Hematopoietic multipotent progenitor cell treated with erythropoietin and hydrocortisone succinate and interleukin-3 and kit ligand, for 4 days (in vitro differentiated cells): ENCODE measurements around the gene FAF2.
"Not testable (repeated sequence)": the region's sequence is repeated elsewhere in the genome, so short reads cannot be mapped to it uniquely, and the experiment has no call there.

Experiments used
- DNase-seq: peaks from one replicate; pipeline ENCODE4 v3.0.0-alpha.2; 2015

The FAF2 gene

DNA sequence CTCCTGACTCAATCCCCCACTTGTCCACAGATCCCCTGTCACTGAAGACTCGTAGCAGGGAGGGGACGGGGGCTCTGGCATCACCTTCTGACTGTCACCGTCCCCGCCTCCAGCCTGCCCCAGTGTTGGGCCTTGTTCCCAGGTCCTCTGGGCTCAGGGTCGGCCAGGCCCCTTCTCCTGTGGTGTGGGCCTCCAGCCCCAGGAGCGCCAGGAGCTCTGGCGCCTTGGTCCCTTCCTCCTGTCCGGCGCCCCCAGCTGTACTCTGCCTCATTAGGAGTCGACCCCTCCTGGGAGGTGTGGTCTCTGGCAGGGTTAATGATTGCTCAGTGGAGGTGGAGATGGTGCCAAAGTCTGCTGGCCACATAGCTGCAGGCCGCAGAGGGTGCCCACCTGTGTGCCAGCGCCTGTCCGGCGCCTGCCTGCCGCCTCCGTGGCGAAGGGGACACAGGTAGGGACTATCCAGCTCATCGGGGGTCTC, 100.8 kb downstream of the FAF2 start, which contains the start of gene CDHR2:
Gene CDHR2, plus strand, starts transcription at position 376 of the 478 bp plus-strand sequence. CDS start 16,011 bp downstream, outside the sequence.
- DNase-seq = no peak

DNA sequence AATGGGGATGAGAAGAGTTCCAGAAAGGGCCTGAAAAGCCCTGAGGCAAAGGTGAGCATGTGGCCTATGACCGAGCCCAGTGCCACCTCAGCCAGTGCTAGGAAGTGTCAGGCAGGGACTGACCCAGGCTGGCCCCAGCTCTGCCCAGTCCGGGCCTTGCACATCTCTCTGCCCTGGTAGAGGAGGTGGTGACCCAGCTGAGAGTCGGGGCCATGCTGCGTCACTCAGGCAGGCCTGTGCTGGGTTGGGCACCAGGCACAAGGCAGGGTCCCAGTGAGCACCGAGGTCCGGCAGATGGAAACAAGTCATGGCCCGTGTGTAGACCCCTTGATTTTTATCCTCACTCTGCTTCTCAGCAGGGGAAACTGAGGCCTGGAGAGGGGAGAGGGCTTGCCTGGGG, 101.7 kb downstream of the FAF2 start:
- no peak for DNase-seq

DNA sequence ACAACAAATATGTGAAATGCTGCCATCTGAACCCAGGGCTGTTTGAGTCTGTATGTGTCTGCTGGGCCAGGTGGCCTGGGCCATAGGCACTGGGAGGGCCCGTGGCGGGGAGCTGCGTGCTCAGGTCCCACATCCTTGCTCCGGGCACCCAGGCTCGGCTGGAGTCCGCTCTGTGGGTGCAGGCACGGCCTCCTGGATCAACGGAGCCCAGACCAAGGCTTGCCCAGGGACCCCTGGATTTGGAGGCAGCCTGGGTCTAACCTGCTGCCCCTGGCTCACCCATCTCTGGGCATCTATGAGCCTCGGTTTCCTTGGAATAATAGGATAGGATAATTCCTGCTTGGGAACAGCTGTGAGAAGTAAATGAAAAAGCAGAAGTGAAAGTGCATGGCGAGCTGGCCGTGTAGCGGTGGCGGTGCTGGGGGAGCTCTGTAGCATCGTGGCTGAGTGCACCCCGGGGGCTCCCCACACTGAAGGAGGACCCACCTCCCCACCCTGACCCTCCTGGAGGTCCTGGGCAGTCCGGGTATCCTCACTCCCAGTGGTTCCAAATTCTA, 102.2 kb downstream of the FAF2 start:
- no peak for DNase-seq

DNA sequence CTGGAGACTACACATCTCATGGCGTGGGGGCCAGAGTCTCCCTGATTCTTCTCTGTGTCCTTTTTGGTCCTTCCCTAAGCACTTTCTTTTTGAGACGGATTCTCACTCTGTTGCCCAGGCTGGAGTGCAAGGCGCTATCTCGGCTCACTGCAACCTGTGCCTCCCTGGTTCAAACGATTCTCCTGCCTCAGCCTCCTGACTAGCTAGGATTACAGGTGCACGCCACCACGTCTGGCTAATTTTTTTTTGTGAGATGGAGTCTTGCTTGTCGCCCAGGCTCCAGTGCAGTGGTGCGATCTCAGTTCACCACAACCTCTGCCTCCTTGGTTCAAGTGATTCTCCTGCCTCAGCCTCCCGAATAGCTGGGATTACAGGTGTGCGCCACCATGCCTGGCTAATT, 102.8 kb downstream of the FAF2 start:
- not testable (repeated sequence) for DNase-seq

DNA sequence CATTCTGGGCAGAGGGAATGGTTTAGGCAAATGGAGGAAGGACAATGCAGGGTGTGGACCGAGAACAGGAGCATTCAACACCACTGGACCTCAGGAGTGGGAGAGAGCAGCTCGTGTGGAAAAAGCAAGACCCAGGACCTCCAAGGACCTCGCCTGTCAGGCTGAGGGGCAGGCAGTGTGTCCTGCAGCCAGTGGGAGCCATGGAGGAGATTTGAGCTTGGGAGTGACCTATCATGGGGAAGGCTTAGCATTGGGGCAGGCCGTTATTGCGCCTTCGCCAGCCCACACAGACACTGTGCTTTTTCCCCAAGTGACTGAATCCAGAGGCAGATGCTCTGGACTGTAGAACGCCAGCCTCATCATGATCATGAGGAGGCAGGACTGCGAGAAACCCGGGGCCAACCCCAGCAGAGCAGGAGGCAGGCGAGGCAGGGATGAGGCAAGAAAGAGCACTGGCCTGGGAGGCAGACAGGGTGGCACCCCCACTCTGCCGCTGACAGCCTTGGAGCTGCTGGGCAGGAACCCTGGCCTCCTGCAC, 104.2 kb downstream of the FAF2 start:
- DNase-seq = no peak

DNA sequence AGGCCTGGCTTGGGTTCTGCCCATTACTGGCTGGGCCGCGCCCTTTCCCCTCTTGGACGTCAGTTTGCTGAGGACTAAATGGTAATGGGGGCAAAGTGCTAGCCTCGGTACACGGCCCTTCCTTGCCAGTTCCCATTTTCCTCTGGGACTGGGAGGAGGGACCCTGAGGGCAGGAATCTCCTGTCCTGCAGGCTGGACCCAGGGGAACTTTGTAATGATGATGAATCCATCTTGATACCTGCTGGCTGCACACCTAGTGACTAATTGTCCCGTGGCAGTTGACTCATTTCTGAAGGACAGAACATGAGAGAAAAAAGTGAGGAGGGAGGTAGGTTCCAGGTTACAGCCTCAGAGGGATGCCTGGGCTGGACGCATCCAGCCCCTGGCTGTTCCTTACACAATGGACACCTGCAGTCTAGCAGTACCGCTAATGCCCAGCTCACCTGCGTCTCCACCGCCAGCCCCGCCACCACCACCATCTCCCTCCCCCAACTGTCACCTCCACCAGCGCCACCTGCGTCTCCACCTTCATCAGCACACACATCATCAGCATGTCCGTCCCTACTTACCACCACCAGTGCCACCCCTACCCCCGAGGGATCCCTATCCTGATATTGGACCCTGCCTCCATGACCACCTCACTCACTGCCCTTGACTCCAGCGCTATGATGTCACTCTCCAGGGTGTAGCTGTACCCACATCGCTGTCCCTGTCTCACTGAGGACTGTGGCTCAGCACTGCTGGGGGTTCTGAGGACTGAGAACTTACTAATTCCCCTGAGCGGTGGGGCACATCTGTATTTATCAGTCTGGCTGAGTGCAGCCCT, 105.3 kb downstream of the FAF2 start:
- no peak for DNase-seq

DNA sequence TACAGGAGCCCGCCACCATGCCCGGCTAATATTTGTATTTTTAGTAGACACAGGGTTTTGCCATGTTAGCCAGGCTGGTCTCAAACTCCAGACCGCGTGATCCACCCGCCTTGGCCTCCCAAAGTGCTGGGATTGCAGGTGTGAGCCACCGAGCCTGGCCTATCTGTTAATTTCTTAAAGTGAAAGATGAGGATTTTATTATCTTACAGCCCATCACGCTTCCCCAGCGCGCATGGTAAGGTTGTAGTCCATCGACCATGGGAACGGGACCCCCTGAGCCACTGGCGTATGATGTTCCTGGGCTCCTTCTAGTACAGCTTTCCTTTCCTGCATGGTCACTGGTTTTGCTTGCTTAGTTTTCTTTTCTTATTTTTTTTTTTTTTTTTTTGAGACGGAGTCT, 109.7 kb downstream of the FAF2 start:
- DNase-seq = no peak
